ENCODE measurements around the gene ZNF500. TPM values are rescaled to one million over a fixed set of nuclear protein-coding genes. Genes with fewer than 3 reads are reported as not detected.

Gene ZNF500
- total RNA-seq, 1 donor from 2014 or later, result 5.4 TPM

DNA sequence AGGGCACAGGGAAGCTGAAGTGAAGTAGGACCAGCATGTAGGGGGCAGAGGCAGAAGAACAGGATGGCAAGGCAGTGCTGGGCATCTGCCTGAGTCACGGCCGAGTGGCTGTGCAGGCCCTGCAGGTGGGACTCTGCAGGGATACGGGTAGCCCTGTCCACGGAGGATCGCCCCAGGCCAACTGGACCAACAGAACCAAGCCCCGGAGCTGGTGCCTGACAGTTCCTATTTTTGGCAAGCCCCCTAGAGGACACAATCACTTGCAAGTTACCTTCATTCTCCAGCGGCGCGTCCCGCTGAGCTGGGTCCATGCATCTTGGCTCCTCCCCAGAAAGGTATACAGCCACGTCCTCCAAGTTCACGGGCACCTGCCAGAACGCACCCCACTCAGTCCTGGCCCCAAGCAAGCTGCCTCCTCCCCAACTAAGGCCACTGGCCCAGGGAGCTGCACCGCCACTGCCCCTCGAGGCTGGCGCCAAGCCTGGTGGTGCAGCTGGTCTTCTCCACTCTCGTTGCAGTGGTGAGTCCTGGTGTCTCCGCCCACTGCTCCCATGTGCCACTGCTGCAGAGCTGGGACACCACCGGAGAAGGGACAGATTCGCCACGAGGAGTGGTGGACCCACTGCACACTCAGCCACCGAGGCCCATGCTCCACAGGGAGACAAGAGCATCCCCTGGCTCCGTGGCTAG, 6.6 kb downstream of the ZNF500 start:
- no peak overlapping the region for H3K27ac ChIP-seq (replicated peaks)
- no peaks in the 10 kb centered on the region for H3K9me3 ChIP-seq (replicated peaks)
- H3K36me3 ChIP-seq, result peaks cover 94% of the 10 kb centered on the region
- intact Hi-C loops (cut with micrococcal nuclease), result no loop called here
- no peak for DNase-seq
- no peaks in the 10 kb centered on the region for H3K27me3 ChIP-seq (ENCODE audit: low read depth)
- H3K4me1 ChIP-seq, result peaks cover 12% of the 10 kb centered on the region
- H3K4me3 ChIP-seq, result no peak overlapping the region
- TF ChIP-seq, protein P1, sequence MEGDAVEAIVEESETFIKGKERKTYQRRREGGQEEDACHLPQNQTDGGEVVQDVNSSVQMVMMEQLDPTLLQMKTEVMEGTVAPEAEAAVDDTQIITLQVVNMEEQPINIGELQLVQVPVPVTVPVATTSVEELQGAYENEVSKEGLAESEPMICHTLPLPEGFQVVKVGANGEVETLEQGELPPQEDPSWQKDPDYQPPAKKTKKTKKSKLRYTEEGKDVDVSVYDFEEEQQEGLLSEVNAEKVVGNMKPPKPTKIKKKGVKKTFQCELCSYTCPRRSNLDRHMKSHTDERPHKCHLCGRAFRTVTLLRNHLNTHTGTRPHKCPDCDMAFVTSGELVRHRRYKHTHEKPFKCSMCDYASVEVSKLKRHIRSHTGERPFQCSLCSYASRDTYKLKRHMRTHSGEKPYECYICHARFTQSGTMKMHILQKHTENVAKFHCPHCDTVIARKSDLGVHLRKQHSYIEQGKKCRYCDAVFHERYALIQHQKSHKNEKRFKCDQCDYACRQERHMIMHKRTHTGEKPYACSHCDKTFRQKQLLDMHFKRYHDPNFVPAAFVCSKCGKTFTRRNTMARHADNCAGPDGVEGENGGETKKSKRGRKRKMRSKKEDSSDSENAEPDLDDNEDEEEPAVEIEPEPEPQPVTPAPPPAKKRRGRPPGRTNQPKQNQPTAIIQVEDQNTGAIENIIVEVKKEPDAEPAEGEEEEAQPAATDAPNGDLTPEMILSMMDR (IDR thresholded peaks at IDR 0.05; ENCODE audit: borderline replicate concordance), result no peak

DNA sequence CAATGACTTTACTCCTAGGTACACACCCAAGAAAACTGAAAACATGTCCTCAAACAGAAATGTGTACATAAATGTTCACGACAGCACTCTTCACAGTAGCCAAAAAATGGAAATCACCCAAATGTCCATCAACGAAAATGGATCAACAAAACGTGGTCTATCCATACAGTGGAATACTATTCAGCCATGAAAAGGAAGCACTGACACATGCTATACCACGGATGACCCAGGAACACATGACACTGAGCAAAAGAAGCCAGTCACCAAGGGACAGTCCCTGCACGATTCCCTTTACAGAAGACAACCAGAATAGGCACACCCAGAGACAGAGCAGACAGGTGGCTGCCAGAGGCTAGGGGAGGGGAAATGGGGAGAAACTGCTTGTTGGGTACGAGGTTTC, 11.3 kb downstream of the ZNF500 start:
- Histone ChIP-seq H3K27me3 (ENCODE audit: low read depth) (no peaks in the 10 kb centered on the region), H3K4me1 (no peaks in the 10 kb centered on the region), H3K4me3 (no peak overlapping the region), H3K9me3 (replicated peaks) (peaks cover 5% of the 10 kb centered on the region), H3K36me3 (peaks cover 100% of the 10 kb centered on the region), H3K27ac (replicated peaks) (no peak overlapping the region)
- TF ChIP-seq, protein P1 (IDR thresholded peaks at IDR 0.05; ENCODE audit: borderline replicate concordance), result no peak
- no peak for DNase-seq
- intact Hi-C loops (cut with micrococcal nuclease), result no loop called here

DNA sequence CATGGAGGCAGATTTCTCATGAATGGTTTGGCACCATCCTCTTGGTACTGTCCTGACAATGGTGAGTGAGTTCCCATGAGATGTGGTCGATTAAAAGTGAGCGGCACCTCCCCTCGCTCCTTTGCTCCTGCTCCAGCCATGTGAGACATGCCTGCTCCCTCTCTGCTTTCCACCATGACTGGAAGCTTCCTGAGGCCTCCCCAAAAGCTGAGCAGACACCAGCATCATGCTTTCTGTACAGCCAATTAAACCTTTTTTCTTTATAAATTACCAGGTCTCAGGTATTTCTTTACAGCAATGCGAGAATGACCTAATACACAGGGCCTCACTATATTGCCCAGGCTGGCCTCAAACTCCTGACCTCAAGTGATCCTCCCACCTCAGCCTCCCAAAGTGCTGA, 12.1 kb downstream of the ZNF500 start:
- Histone ChIP-seq H3K27ac (replicated peaks) (no peak overlapping the region), H3K4me3 (no peak overlapping the region), H3K4me1 (no peaks in the 10 kb centered on the region), H3K9me3 (replicated peaks) (peaks cover 5% of the 10 kb centered on the region), H3K36me3 (peaks cover 100% of the 10 kb centered on the region), H3K27me3 (ENCODE audit: low read depth) (no peaks in the 10 kb centered on the region)
- no peak for DNase-seq
- intact Hi-C loops (cut with micrococcal nuclease), result no loop called here
- TF ChIP-seq, protein P1 (IDR thresholded peaks at IDR 0.05; ENCODE audit: borderline replicate concordance), result no peak

DNA sequence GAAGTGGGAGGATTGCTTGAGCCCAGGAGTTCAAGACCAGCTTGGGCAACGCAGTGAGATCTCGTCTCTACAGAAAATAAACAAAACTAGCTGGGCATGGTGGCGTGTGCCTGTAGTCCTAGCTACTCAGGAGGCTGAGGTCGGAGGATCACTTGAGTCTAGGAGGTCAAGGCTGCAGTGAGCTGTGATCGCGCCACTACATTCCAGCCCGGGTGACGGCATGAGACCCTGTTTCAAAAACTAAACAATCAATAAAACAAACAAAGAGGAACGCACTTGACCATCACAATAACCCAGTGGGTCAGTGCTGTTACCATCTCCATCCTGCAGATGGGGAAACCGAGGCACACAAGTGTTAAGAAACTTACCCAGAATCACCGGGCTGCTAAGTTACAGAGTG, 13.7 kb downstream of the ZNF500 start:
- no peak for DNase-seq
- TF ChIP-seq, protein P1 (IDR thresholded peaks at IDR 0.05; ENCODE audit: borderline replicate concordance), result no peak
- no peaks in the 10 kb centered on the region for H3K4me1 ChIP-seq
- peaks cover 5% of the 10 kb centered on the region for H3K9me3 ChIP-seq (replicated peaks)
- H3K36me3 ChIP-seq, result peaks cover 95% of the 10 kb centered on the region
- intact Hi-C loops (cut with micrococcal nuclease), result no loop called here
- no peak overlapping the region for H3K4me3 ChIP-seq
- H3K27me3 ChIP-seq (ENCODE audit: low read depth), result no peaks in the 10 kb centered on the region
- H3K27ac ChIP-seq (replicated peaks), result no peak overlapping the region

DNA sequence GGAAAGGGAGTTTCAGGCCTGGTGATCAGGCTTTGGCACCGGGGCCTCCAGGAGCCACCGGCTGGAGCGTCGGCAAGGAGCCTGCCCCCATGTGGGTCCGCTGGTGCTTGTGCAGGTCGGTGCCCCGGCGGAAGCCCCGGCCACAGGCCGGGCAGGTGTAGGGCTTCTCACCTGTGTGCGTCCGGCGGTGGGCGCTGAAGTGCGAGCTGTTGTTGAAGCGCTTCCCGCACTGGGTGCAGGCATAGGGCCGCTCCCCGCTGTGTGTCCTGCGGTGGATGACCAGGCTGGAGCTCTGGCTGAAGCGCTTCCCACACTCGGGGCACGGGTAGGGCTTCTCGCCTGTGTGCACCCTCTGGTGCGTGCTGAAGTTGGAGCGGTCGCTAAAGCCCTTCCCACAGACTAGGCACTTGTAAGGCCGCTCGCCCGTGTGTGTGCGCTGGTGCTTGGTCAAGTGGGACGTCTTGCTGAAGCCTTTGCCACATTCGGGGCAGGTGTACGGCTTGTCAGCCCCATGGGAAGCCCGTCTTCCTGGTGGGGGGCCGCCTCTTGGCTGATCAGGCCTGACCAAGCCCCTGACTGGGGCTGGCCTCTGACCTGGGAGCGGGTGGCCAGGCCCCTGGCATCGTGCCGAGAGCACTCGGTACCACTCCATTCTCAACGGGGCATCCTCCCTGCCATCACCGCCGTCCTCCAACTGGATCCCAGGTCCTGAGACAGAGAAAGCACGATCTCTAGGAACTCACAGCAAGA, 14.4 kb downstream of the ZNF500 start:
- Histone ChIP-seq H3K27ac (replicated peaks) (no peak overlapping the region), H3K36me3 (peaks cover 88% of the 10 kb centered on the region), H3K27me3 (ENCODE audit: low read depth) (no peaks in the 10 kb centered on the region), H3K4me3 (no peak overlapping the region), H3K4me1 (no peaks in the 10 kb centered on the region), H3K9me3 (replicated peaks) (peaks cover 5% of the 10 kb centered on the region)
- DNase-seq, result no peak
- TF ChIP-seq, protein P1 (IDR thresholded peaks at IDR 0.05; ENCODE audit: borderline replicate concordance), result no peak
- intact Hi-C loops (cut with micrococcal nuclease), result no loop called here
